IPS-NIHi7 (cell line): ENCODE data around the gene ZNF180.
"Not testable (repeated sequence)": the region's sequence is repeated elsewhere in the genome, so short reads cannot be mapped to it uniquely, and the experiment has no call there.

ENCODE experiments used
- DNase-seq: peaks from one replicate; pipeline ENCODE4 v3.0.0; 2012; ENCODE audit warnings: mixed read lengths; ENCODE audit errors: extremely low spot score

The ZNF180 gene

DNA sequence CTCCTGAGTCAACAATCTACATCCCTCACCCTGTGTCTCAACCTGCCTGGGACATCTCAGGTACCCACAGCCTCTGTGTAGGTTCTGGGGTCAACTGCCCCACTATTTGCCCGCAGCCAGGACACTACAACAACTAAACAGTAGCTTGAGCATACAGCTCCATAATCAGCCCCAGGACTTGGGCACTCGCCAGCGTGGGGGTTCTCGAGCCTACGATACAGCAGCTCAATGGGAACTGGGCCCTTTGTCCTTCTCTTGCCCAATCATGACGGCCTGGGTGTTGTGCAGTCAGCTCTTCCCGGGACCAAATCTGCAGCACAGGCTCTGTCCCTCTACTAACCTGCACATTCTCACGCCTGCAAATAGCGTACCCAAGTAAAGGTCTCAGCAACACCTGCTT, 1.3 kb downstream of the ZNF180 start:
- no peak for DNase-seq

DNA sequence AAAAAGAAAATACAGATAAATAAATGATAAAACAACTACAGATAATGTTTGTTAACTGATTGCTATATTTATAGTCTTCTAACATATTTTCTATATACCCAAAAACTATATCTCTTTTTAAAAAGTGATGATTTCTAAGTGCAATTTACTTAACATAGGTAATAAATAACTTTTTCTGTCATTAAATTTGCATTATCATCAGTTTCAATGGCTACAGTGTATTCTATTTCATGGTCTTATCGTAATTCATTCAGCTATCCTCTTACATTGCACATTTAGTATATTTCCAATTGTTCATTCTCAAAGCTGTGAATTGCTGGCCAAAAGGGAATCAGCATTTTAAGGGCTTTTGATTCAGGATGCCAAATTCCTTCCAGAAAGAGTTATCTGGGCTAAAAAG, 3.6 kb downstream of the ZNF180 start:
- no peak for DNase-seq

DNA sequence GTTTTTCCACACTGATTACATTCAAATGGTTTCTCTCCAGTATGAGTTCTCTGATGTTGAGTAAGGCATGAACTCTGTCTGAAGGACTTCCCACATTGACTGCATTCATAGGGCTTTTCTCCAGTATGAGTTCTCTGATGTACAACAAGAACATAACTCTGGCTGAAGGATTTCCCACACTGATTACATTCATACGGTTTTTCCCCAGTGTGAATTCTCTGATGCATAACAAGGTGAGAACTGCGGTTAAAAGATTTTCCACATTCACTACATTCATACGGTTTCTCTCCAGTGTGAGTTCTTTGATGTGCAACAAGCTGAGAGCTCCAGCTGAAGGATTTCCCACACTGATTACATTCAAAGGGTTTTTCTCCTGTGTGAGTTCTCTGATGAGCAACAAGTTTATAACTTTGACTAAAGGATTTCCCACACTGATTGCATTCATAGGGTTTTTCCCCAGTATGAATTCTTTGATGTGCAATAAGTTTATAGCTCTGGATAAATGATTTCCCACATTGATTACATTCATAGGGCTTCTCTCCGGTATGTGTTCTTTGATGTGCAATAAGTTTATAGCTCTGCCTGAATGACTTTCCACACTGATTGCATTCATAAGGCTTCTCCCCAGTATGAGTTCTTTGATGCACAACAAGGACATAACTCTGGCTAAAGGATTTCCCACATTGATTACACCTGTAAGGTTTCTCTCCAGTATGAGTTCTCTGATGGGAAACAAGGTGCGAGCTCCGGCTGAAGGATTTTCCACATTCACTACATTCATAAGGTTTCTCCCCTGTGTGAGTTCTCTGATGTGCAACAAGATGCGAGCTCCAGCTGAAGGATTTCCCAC, 23.5 kb downstream of the ZNF180 start:
- no peak for DNase-seq

DNA sequence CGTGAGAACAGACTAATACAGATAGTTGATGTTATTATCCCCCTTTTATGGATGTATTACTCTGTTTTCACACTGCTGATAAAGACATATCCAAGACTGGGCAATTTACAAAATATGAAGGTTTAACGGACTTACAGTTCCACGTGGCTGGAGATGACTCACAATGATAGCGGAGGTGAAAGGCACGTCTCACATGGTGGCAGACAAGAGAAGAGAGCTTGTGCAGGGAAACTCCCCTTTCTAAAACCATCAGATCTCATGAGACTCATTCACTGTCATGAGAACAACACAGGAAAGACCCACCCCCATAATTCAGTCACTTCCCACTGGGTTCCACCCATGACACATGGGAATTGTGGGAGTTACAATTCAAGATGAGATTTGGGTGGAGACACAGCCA, 31.6 kb downstream of the ZNF180 start:
- DNase-seq = not testable (repeated sequence)

DNA sequence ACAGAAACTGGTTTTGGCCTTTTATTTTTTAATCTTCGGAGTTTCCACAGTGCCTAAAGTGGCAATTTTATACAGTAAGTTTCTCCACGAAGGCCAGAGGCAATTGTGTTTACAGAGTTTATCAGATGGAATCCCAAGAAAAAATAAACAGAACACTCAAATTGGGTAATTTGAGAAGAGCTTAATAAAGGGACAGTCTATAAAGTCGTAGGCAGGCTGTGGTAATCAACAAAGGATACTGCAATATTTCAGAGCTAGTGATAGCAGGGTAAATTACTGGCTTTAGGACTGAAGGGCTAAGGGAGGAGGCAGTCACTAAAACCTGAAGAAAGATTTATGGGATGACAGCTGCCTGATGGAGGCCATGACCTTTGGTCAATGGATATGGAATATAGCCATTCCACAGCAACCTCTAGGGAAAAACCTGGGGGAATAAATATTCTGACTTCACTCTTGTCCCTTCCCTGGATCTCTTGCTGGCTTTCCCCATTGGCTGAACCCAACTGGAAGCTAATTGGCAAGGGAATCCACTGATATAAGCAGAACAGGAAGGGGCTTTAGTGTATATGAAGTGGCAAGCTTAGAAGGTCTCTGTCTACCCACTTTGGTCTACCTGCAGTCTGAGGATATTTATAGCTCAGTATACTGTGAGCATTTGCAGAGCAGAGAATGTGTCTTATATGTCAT, 37.6 kb downstream of the ZNF180 start:
- DNase-seq = not testable (repeated sequence)

DNA sequence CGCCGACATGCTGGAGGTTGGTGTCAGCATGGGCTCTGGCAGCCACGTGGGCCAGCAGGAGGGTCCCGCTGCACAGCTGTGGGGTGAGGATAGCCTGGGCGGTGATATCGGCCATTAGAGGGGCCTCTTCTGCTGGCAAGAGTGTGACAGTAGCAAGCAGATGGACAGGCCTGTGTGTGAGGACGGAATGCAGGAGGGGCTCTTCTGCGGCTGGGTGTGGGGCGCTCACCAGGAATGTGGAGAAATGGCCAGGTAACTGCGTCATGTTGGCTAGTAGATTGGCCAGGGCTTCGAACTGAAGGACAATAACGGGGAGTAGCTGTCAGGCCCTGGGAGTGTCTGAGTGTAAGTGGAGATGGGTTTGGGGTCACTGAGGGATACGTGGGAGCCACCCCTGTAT, 44.3 kb downstream of the ZNF180 start:
- DNase-seq = not testable (repeated sequence)

DNA sequence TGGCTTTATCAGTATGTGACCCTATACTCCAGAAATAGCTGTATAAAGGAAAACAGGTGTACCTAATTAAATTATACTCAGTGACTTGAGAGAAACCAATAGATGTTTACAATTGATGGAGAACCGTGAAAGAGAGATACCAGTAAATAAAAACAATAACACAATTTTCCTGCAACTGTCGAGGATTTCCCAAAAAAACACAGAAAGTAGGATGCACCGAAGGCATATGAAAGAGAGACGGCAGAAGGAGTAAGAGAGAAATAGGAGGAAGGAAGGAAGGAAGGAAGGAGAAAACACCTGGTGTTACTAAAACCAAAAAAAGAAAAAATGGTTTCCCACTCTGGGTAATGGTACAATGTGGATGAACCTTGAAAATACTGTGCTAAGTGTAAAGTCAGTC, 45.2 kb downstream of the ZNF180 start:
- DNase-seq = no peak

DNA sequence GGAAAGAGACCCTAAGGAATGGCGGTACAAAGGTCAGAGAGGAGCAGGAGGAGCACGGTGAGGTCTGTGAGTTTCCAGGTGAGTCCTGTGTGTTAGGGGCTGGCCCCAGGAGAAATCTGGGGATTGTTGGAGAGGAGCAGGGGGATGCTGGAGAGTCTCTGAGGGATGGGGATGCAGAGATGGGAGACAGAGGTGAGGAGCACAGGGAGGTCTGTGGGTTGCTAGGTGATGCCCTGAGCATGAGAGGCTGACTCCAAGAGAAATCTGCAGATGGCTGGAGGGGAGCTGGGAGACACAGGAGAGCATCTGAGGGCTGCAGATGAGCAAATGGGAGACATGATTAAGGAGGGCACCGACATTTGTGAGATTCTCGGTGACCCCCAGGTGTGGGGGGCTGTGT, 48.0 kb downstream of the ZNF180 start:
- no peak for DNase-seq

DNA sequence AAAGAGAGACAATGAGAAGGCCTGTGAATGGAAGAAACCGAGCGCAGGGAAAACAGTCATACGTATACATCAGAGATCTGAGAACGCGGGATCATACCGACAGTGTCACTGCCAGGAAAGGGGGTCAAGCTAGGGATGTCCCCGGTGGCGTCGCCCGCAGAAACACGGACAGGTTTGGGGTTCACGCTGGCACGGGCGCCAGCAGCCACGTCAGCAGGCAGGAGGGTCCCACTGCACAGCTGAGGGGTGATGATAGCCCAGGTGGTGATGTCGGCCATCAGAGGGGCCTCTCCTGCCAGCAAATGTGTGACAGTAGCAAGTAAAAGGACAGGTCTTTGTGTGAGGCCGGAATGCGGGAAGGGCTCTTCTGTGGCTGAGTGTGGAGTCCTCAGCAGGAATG, 48.6 kb downstream of the ZNF180 start:
- no peak for DNase-seq

DNA sequence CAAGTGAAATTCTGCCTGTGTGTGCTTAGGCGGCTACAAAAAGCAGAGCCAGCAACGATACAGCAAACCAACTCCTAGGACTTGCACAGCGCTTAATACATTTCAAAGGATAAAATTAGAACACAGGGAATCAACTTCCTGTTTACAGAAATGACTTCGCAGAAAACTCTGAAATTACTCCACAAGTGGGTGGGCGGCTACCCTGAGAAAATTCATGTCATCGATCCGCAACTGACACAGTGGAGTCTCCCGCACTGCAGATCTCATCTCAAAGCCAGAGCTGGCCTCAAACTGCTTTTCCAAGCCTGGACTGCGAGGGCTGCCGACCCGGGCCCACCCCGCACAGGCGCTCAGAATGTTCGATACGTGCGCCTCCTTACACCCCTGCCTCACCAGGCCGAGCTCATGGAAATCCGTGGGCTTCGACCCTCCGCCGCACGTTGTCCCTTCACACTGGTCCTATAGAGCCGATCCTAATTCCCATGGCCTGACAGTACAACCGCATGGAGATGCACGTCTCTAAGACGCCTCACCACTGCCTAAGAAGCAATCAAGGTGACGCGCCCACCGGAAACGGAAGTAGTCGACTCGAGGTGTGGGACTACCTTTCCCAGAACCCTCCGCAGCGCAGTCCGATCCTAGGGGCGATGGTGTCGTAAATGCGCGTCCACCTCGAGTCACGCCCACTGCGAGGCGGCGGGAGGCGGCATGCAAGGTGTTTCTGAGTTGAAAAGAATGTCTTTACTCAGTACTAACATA, 52.2 kb downstream of the ZNF180 start, which contains the start of gene ZNF229:
Gene ZNF229, minus strand, starts transcription at position 557 of the 759 bp plus-strand sequence. CDS start 5,625 bp downstream, outside the sequence.
- peak; percentile 77 for DNase-seq

DNA sequence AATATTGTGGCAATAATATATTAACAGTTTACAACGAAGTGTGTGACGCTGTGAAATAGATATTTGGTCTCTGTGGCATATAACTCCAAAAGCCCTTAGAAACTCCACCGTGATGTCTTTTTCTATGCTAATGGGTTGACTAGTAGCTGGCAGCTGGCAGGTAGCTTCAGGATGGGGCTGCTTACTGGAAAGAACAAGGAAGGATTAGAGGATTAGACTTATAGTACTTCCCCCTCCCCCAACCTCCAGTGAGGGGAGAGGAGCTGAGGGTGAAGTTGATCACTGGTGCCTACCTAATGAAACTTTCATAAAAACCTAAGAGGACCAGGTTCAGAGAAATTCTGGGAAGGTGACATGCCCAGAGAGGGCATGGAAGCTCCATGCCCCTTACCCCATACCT, 61.9 kb downstream of the ZNF180 start:
- DNase-seq = no peak

DNA sequence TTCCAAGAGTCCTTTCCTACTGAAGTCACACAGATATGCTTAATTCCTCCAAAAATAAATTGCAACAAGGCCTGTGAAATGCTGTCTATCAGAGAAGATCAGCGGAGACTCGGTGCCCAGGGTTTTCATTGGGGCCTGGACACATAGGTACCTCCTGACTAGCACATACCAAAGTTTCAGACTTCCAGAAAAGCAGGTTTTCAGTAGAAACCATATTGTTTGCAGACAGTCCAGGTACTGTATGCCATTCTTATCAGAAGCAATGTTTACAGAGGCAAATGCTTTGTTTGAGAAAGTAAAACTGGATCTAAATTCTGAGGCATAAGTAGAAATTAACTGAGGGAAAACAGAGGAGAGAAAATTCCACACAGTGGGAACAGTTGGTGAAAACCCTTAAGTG, 64.9 kb downstream of the ZNF180 start:
- no peak for DNase-seq

DNA sequence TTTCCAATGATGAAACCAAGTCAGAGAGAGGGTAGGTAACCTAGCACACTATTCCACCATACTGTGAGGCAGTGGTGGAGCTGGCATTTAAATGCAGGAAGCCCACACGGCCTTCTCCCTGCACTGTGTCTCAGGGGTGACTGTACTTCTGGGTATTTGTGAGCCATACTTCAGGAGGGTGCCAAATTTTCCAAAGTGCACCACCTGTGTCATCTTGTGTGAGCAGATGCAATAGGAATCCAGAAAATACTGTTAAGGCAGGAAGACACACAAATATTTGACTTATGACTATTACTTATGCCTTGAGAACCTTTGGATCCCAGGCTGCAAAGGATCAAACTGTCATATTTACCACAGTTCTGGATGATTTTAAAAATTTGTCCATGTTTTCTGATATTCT, 69.4 kb downstream of the ZNF180 start:
- DNase-seq = no peak
